Effector memory CD4-positive, alpha-beta T cell (primary cell): Measurements from ENCODE around the gene SH3RF3.

Experiments
- DNase-seq, 3 donors: peaks; one replicate each; pipeline ENCODE4 v3.0.0-alpha.2; 2020
- H3K27ac ChIP-seq: 2 replicates; pipeline ENCODE4 v1.7.0; 2013; ENCODE audit warnings: mild to moderate bottlenecking, low read length, moderate library complexity; ENCODE audit not compliant: insufficient read depth, poor library complexity, severe bottlenecking
- H3K27me3 ChIP-seq: replicated peaks from 2 replicates; pipeline ENCODE4 v1.7.0; 2013; ENCODE audit warnings: mild to moderate bottlenecking, low read length; ENCODE audit not compliant: insufficient read depth, control insufficient read depth, poor library complexity, severe bottlenecking
- H3K36me3 ChIP-seq: 2 replicates; pipeline ENCODE4 v1.7.0; 2013; ENCODE audit warnings: mild to moderate bottlenecking, low read length, moderate library complexity; ENCODE audit not compliant: control insufficient read depth, insufficient read depth
- H3K4me1 ChIP-seq: 2 replicates; pipeline ENCODE4 v1.7.0; 2013; ENCODE audit warnings: low read length, mild to moderate bottlenecking; ENCODE audit not compliant: control insufficient read depth, insufficient read depth, poor library complexity, severe bottlenecking
- H3K4me3 ChIP-seq: 2 replicates; pipeline ENCODE4 v1.7.0; 2013; ENCODE audit warnings: low read length, low read depth, mild to moderate bottlenecking; ENCODE audit not compliant: insufficient read depth, poor library complexity, severe bottlenecking
- H3K9me3 ChIP-seq: 2 replicates; pipeline ENCODE4 v1.7.0; 2013; ENCODE audit warnings: mild to moderate bottlenecking, low read length, moderate library complexity; ENCODE audit not compliant: control insufficient read depth

SH3RF3 gene

DNA sequence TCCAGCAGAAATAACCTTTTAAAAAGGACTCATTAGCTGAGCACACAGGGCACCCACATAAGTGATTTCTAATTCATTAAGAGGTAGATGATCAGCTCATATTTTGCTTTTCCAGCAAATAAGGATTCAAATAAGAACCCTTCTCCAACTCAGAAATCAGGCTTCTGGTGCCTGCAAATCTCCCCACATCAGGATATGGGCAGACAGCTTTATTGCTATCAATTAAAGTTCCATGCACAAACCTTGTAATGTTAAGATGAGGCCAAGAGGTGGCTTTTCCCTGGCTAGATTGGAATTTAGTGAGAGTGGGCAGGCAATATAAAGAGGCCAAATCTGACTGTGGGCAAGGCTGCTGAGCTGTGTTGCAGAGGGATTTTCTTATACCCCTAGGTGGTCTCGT lies 193.6 kb downstream of the SH3RF3 start:
- H3K27me3 ChIP-seq = no peaks in the 10 kb centered on the region
- H3K9me3 ChIP-seq = no peaks in the 10 kb centered on the region
- no peak overlapping the region for H3K4me3 ChIP-seq
- DNase-seq = no peak
- H3K4me1 ChIP-seq = no peaks in the 10 kb centered on the region
- no peak overlapping the region for H3K27ac ChIP-seq
- no peaks in the 10 kb centered on the region for H3K36me3 ChIP-seq

- Histone ChIP-seq H3K4me3 (no peak overlapping the region), H3K27ac (no peak overlapping the region)
- DNase-seq = no peak
Observed at GRCh38 chr2:109324861-109325260, 195.9 kb downstream of the SH3RF3 start.

DNA sequence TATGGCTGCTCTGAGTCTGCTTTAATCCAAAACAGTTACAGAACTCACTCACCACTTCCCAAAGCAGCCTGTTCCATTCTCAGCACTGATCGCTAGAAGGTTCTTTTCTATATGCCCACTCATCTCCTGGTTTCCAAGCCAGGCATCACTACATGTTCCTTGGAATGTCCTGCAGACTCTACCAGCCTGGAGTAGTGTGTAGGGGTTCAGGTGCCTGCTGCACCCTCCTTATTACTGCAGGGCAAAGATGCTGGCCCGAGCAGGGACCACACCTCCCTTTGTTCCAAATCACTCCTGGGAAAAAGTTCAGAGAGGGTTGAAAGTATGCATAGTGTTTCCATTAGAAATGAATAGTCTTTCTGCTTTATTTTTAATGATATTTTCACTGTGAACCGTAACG lies 196.6 kb downstream of the SH3RF3 start:
- Histone ChIP-seq H3K4me1 (no peaks in the 10 kb centered on the region), H3K27me3 (no peaks in the 10 kb centered on the region), H3K4me3 (no peak overlapping the region), H3K27ac (no peak overlapping the region), H3K9me3 (no peaks in the 10 kb centered on the region), H3K36me3 (no peaks in the 10 kb centered on the region)
- DNase-seq = no peak

More at GRCh38 chr2:109324861-109325260, 195.9 kb downstream of the SH3RF3 start:
- no peaks in the 10 kb centered on the region for H3K4me1 ChIP-seq
- no peaks in the 10 kb centered on the region for H3K9me3 ChIP-seq
- H3K27me3 ChIP-seq = no peaks in the 10 kb centered on the region
- H3K36me3 ChIP-seq = no peaks in the 10 kb centered on the region

- Histone ChIP-seq H3K4me1 (no peaks in the 10 kb centered on the region), H3K27me3 (no peaks in the 10 kb centered on the region), H3K36me3 (no peaks in the 10 kb centered on the region), H3K27ac (no peak overlapping the region), H3K9me3 (no peaks in the 10 kb centered on the region), H3K4me3 (no peak overlapping the region)
- no peak for DNase-seq
Observed at GRCh38 chr2:109326306-109326705, 197.3 kb downstream of the SH3RF3 start.

DNA sequence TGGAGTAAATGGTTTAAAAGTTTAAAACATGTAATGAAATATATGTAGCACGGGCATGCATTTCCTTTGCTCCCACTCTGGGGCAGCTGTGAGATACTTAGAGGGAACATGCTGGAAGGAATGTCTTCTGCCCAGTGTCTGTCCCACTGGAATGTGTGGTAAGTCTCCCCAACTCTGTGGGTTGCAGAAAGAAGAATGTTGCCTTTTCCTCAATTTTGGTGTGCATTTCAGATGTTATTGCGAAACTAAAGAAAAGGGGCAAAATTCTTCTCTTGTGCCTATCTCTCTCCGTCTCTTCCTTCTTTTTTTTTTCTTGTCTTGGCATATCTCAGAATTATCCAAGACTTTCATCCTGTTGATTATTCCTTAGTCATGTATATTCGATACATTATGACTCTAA lies 201.1 kb downstream of the SH3RF3 start:
- Histone ChIP-seq H3K4me1 (no peaks in the 10 kb centered on the region), H3K4me3 (no peak overlapping the region), H3K27ac (no peak overlapping the region), H3K36me3 (no peaks in the 10 kb centered on the region), H3K9me3 (no peaks in the 10 kb centered on the region), H3K27me3 (no peaks in the 10 kb centered on the region)
- no peak for DNase-seq

- no peaks in the 10 kb centered on the region for H3K9me3 ChIP-seq
- DNase-seq = no peak
- no peaks in the 10 kb centered on the region for H3K27me3 ChIP-seq
- H3K4me3 ChIP-seq = no peak overlapping the region
- H3K4me1 ChIP-seq = peaks cover 2% of the 10 kb centered on the region
- H3K36me3 ChIP-seq = no peaks in the 10 kb centered on the region
- no peak overlapping the region for H3K27ac ChIP-seq
Observed at GRCh38 chr2:109331081-109331480, 202.1 kb downstream of the SH3RF3 start.

DNA sequence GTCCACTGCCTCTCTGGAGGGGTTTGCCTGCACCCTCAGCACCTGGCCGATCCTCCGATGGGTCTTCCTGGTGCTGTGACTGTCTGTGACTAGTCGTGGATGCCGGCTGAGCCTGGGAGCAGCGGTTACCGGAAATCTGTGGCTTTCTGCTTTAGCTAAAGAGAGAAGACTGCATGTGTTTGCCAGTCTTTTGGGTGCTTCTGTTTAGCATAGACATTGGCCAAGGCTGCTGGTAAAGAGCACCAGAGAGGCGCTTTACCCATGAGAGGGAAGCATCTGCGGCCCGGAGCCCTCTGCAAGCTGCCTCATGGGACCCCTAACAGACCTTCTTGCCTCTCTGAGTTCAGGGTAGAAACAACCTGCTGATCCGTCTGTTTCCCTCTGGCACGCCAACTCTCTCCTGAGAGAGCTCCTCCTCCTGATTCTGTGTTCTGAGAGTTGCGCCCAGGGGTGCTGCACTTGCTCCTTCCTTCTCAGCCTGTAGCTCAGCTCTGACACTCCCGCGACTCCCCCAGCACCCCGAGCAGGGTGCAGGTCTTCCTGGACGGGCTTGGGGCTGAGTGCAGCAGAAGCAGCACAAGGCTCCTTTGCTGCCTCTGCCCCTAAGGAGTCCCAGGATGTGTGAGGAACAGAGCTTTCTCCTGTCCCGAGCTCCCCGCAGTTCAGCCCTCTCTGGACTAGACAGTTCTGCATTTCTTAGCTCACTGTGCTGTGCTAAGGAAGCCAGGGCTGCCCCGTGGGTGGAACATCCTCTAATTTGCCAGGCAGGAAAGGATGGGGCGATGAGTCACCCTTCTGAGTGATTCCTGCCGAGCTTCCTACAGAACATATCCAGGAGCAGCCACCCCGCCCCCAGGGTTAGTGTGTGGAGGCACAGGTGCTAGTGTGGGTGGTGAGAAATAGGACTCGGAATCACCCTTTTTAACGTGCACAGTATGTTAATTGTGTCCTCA lies 203.2 kb downstream of the SH3RF3 start:
- Histone ChIP-seq H3K27me3 (no peaks in the 10 kb centered on the region), H3K4me1 (peaks cover 2% of the 10 kb centered on the region), H3K36me3 (no peaks in the 10 kb centered on the region), H3K27ac (no peak overlapping the region), H3K4me3 (peak overlapping the region; percentile 29), H3K9me3 (no peaks in the 10 kb centered on the region)
- DNase-seq = no peak

DNA sequence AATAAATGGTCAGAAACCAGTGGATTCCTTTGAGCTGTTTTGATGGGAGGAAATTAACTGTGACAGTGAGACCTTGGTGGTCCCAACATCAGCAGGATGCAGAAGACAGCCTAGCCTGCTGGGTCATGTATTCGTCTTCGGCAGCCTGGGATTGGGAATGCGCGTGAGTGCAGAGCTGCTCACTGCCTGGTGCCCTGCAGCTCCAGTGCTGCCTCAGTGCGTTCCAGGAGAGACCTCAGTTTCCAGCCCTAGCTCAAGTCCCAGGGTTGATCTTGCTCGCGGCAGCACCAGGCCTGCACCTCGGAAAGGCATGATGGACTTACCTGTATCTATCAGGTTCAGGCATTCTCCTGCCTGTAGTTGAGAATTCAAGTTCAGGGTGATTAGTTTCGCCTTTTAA lies 203.9 kb downstream of the SH3RF3 start:
- Histone ChIP-seq H3K36me3 (no peaks in the 10 kb centered on the region), H3K9me3 (no peaks in the 10 kb centered on the region), H3K27me3 (no peaks in the 10 kb centered on the region), H3K27ac (no peak overlapping the region), H3K4me3 (no peak overlapping the region), H3K4me1 (peaks cover 2% of the 10 kb centered on the region)
- DNase-seq = no peak

GRCh38 chr2:109333414-109334210 lies 204.6 kb downstream of the SH3RF3 start:
- Histone ChIP-seq H3K36me3 (no peaks in the 10 kb centered on the region), H3K27me3 (no peaks in the 10 kb centered on the region), H3K4me3 (no peak overlapping the region), H3K9me3 (no peaks in the 10 kb centered on the region), H3K27ac (no peak overlapping the region), H3K4me1 (peaks cover 2% of the 10 kb centered on the region)
- DNase-seq = no peak

DNA sequence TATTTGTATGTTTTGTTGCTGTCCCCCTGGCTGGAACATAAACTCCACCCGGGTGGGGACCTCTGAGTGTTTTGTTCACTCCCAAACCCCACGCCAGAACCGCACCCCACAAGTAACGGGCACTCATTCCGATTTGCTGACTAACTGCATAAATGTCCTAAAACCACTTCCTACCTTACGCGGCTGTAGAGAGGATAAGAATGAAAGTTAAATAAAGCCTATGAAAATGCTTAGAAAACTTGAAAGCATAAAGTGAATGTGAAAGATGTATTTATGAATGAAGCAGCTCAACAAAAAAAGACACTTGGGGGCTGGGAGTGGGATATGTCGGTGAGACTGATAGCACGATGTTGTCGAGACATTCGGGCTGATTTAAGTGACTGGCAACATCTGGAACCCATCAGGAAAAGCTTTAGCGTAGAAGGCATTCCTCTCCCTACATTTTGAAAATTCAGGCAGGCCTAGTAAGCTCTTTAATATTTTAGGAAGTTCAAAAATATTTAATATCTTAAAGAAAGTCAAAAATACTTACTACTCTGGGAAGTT lies 206.7 kb downstream of the SH3RF3 start:
- Histone ChIP-seq H3K27me3 (no peaks in the 10 kb centered on the region), H3K36me3 (no peaks in the 10 kb centered on the region), H3K4me1 (peaks cover 2% of the 10 kb centered on the region), H3K9me3 (no peaks in the 10 kb centered on the region), H3K4me3 (no peak overlapping the region), H3K27ac (no peak overlapping the region)
- no peak for DNase-seq
